Measurements from ENCODE around the gene FAH. TPM values are rescaled to one million over a fixed set of nuclear protein-coding genes. Genes with fewer than 3 reads are reported as not detected.

The FAH gene
- total and polyA plus RNA-seq, 7 donors, result 9.1 to 60.2 (median 20.7) TPM

DNA sequence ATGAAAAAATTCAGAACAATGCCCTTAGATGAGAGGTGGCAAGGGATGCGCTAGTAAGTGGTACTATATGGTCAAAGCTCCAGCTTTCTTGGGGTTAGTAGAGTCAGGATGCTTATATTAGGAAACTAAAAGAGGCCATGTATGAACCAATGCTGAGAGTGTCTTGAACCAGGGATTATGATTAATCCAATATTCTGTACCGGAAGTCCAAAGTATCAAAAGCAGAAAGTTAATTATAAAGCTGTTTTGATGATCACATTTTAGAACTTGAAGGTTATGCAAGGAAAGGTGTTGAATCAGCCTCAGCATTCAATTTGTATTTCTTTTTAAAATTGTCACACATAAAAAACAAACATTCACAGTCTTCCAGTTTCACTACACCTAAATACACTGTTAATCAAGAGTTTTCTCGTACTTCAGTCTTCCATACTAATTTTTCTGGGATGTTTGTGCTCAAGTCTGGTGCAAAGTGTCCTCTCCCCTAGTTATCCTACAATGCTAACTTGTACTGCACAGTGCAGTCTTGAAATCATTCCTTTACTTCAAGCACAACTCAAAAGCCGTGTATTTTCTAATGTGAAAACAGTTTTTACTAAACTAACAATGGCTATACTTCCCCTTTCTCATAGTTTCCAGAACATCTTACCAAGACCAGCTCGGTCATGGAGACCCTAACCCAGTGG is 10.7 kb upstream of the FAH start:
- intact Hi-C loops (cut with DNase I), result no loop called here
- no peak for ATAC-seq

GRCh38 chr15:80142646-80143045 is 10.2 kb upstream of the FAH start:
- no peak overlapping the region for H3K4me3 ChIP-seq

More for the DNA sequence above, 10.7 kb upstream of the FAH start:
- no peak for TF ChIP-seq CTCF (IDR thresholded peaks at IDR 0.05)
- H3K27me3 ChIP-seq (ENCODE audit: insufficient read depth in 3 of 3, low read length in 2 of 3), result no peaks in the 10 kb centered on the region
- H3K27ac ChIP-seq, result no peak overlapping the region
- H3K36me3 ChIP-seq (ENCODE audit: insufficient read depth in 1 of 2, low read depth in 1 of 2), result peaks cover 0 to 9% of the 10 kb centered on the region in 2 donors
- no peak for DNase-seq
- WGBS, 3 donors, result 93% methylated on average over 5 of the region's 5 CpGs
- H3K4me3 ChIP-seq, result no peak overlapping the region
- no peaks in the 10 kb centered on the region for H3K4me1 ChIP-seq
- no peaks in the 10 kb centered on the region for H3K9me3 ChIP-seq

DNA sequence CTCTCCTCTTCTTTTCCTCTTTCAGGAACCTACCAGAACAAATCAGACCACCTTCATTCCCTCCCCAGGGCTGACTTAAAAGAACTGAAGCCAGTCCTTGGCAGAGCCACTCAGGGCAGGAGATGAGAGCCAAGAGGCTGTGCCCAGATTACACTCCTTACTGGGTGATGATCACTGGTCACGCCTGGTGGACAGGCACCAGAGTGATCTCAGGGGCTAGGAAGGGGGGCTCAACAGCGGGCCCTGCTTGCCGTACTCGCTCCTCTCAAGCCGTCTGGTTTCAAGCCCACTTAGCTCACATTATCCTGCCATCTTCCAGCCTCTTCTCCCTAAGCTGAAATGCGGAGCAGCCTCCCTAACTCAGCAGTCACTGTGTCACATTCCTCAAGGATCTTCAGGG is 1.7 kb upstream of the FAH start:
- DNase-seq (peak in 1 of 2 donors; percentile 65), ATAC-seq (peak in 3 of 4 donors; percentile 45 to 69 (median 47))
- no peaks in the 10 kb centered on the region for H3K27me3 ChIP-seq (ENCODE audit: insufficient read depth in 3 of 3, low read length in 2 of 3)
- H3K9me3 ChIP-seq, result no peaks in the 10 kb centered on the region
- intact Hi-C loops (cut with DNase I), result loop anchor here (2.0 to 10.0 kb wide), 4 partner anchors 69 to 254 kb away; partner anchors contain the start of genes ZFAND6 (in 2 of the 2) and MTHFS (in 1 of the 2)
- 30 to 37% (median 30%) methylated on average over 6 of the region's 6 CpGs for WGBS, 3 donors
- H3K4me1 ChIP-seq, result peaks cover 35% of the 10 kb centered on the region
- H3K36me3 ChIP-seq (ENCODE audit: insufficient read depth in 1 of 2, low read depth in 1 of 2), result no peaks in the 10 kb centered on the region
- no peak for TF ChIP-seq CTCF (IDR thresholded peaks at IDR 0.05)
- peak overlapping the region; percentile 64 for H3K4me3 ChIP-seq
- H3K27ac ChIP-seq, result peak overlapping the region; percentile 86

More at GRCh38 chr15:80142646-80143045, 10.2 kb upstream of the FAH start:
- H3K27me3 ChIP-seq (ENCODE audit: insufficient read depth in 3 of 3, low read length in 2 of 3), result no peaks in the 10 kb centered on the region
- no peaks in the 10 kb centered on the region for H3K9me3 ChIP-seq
- ATAC-seq (no peak), DNase-seq (no peak)
- intact Hi-C loops (cut with DNase I), result no loop called here
- H3K4me1 ChIP-seq, result no peaks in the 10 kb centered on the region
- H3K27ac ChIP-seq, result no peak overlapping the region
- peaks cover 0 to 3% of the 10 kb centered on the region in 2 donors for H3K36me3 ChIP-seq (ENCODE audit: insufficient read depth in 1 of 2, low read depth in 1 of 2)
- TF ChIP-seq CTCF (IDR thresholded peaks at IDR 0.05), result no peak
- 82 to 90% (median 86%) methylated on average over 5 of the region's 5 CpGs for WGBS, 3 donors

DNA sequence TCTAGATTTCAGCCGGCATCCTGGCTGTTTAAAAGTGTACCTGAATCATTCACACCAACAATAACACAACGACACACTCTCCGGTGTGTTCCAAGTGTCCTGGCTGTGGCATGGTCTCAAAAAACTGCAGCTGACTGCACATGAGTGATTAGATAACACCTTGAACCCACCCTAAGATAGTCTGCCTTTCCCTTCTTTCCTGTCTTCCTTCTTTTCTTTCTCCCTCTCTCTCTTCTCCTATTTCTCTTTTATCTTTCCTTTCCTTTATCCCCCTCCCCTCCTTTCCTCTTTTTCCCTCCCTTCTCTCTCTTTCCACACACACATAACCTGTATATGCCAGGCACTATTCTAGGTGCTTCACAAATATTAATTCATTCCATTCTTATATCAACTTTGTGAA is 1.2 kb upstream of the FAH start:
- H3K4me3 ChIP-seq, result peak overlapping the region; percentile 64
- ATAC-seq (no peak), DNase-seq (no peak)
- 28 to 42% (median 34%) methylated on average over 3 of the region's 3 CpGs for WGBS, 3 donors
- H3K36me3 ChIP-seq (ENCODE audit: insufficient read depth in 1 of 2, low read depth in 1 of 2), result no peaks in the 10 kb centered on the region
- H3K4me1 ChIP-seq, result peaks cover 35% of the 10 kb centered on the region
- TF ChIP-seq CTCF (IDR thresholded peaks at IDR 0.05), result no peak
- H3K27ac ChIP-seq, result peak overlapping the region; percentile 86
- intact Hi-C loops (cut with DNase I), result loop anchor here (2.0 to 10.0 kb wide), 4 partner anchors 69 to 254 kb away; partner anchors contain the start of genes ZFAND6 (in 2 of the 2) and MTHFS (in 1 of the 2)
- no peaks in the 10 kb centered on the region for H3K27me3 ChIP-seq (ENCODE audit: insufficient read depth in 3 of 3, low read length in 2 of 3)
- H3K9me3 ChIP-seq, result no peaks in the 10 kb centered on the region
